Hindlimb muscle (tissue), 1 donor: Measurements from ENCODE around the gene CCDC174. TPM values are rescaled to one million over a fixed set of nuclear protein-coding genes. Genes with fewer than 3 reads are reported as not detected.
A peak's percentile ranks its signal among the peaks of the same experiment; 100 is the strongest.
"Not testable (repeated sequence)": the region's sequence is repeated elsewhere in the genome, so short reads cannot be mapped to it uniquely, and the experiment has no call there.

Source experiments
- DNase-seq: peaks from one replicate; pipeline ENCODE4 v3.0.0-alpha.2; 2013
- polyA plus RNA-seq: library from polyadenylated mRNA; unstranded; fragments of 120-200 nt; gene quantifications from one replicate; pipeline ENCODE4 v1.2.1, GENCODE V29; 2013; ENCODE audit not compliant: insufficient read length

The CCDC174 gene
- polyA plus RNA-seq = 20.1 TPM

GRCh38 chr3:14651440-14652251 is at the start of gene CCDC174:
TSS of gene CCDC174 (plus strand) at chr3:14651762. CDS start at chr3:14651837, 75 bp downstream.
- peak; percentile 98 for DNase-seq

- no peak for DNase-seq
Measured at GRCh38 chr3:14602006-14602803, 49.4 kb upstream of the CCDC174 start.

- no peak for DNase-seq
Measured at GRCh38 chr3:14602804-14603644, 48.5 kb upstream of the CCDC174 start.

- no peak for DNase-seq
Measured at GRCh38 chr3:14605067-14605466, 46.5 kb upstream of the CCDC174 start.

GRCh38 chr3:14605744-14606143 is 45.8 kb upstream of the CCDC174 start:
- DNase-seq = no peak

- DNase-seq = no peak
Measured at GRCh38 chr3:14606669-14607339, 44.8 kb upstream of the CCDC174 start.

- DNase-seq = no peak
Measured at GRCh38 chr3:14608298-14608697, 43.3 kb upstream of the CCDC174 start.

- not testable (repeated sequence) for DNase-seq
Measured at GRCh38 chr3:14609058-14609457, 42.5 kb upstream of the CCDC174 start.

- DNase-seq = no peak
Measured at GRCh38 chr3:14609506-14609905, 42.1 kb upstream of the CCDC174 start.

GRCh38 chr3:14609941-14610340 is 41.6 kb upstream of the CCDC174 start:
- no peak for DNase-seq

GRCh38 chr3:14614189-14614588 is 37.4 kb upstream of the CCDC174 start:
- no peak for DNase-seq

- no peak for DNase-seq
Measured at GRCh38 chr3:14614862-14615261, 36.7 kb upstream of the CCDC174 start.

- no peak for DNase-seq
Measured at GRCh38 chr3:14616606-14617507, 34.7 kb upstream of the CCDC174 start.

GRCh38 chr3:14617508-14618023 is 34.0 kb upstream of the CCDC174 start:
- DNase-seq = no peak

- DNase-seq = no peak
Measured at GRCh38 chr3:14619605-14620004, 32.0 kb upstream of the CCDC174 start.

GRCh38 chr3:14620512-14620911 is 31.1 kb upstream of the CCDC174 start:
- peak; percentile 26 for DNase-seq

GRCh38 chr3:14621093-14621492 is 30.5 kb upstream of the CCDC174 start:
- DNase-seq = no peak

- DNase-seq = no peak
Measured at GRCh38 chr3:14622368-14622767, 29.2 kb upstream of the CCDC174 start.

- DNase-seq = peak; percentile 34
Measured at GRCh38 chr3:14623569-14624051, 28.0 kb upstream of the CCDC174 start.

- no peak for DNase-seq
Measured at GRCh38 chr3:14624498-14624897, 27.1 kb upstream of the CCDC174 start.

GRCh38 chr3:14625443-14625842 is 26.1 kb upstream of the CCDC174 start:
- no peak for DNase-seq
